ENCODE results near the gene ALDH8A1. TPM values are rescaled to one million over a fixed set of nuclear protein-coding genes. Genes with fewer than 3 reads are reported as not detected.

The ALDH8A1 gene, protein sequence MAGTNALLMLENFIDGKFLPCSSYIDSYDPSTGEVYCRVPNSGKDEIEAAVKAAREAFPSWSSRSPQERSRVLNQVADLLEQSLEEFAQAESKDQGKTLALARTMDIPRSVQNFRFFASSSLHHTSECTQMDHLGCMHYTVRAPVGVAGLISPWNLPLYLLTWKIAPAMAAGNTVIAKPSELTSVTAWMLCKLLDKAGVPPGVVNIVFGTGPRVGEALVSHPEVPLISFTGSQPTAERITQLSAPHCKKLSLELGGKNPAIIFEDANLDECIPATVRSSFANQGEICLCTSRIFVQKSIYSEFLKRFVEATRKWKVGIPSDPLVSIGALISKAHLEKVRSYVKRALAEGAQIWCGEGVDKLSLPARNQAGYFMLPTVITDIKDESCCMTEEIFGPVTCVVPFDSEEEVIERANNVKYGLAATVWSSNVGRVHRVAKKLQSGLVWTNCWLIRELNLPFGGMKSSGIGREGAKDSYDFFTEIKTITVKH
- total RNA-seq: 2.0 and 6.3 TPM in 2 replicates
- polyA plus RNA-seq: 0.72 and 2.1 TPM in 2 replicates

DNA sequence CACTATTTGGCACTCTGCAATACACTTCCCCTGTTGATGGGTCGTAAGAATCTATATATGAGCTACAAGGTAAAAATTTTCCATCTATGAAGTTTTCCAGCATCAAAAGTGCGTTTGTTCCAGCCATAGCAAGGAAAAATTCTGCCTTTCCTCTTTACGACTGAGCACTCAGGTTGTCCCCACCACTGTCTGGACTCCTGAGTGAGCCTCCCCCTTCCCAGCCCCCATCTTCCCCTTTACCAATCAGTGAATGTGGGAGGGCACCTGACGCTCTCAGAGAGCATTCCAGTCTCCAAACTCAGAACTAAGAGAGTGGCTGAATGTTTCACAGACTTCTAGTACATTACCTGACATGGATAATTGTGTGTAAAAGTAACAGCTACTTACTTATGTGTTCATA lies at the start of gene ALDH8A1:
TSS of gene ALDH8A1 (minus strand) at position 175 of the 400 bp plus-strand sequence. CDS start at position 127, 48 bp downstream.
- Histone ChIP-seq H3K4me3 (no peak within 1 kb of the TSS), H3K27me3 (no peaks in the 10 kb centered on the region), H3K9me3 (ENCODE audit: low read depth) (no peaks in the 10 kb centered on the region), H3K36me3 (no peaks in the 10 kb centered on the region), H3K4me1 (ENCODE audit: low read depth) (no peaks in the 10 kb centered on the region), H3K27ac (no peak within 1 kb of the TSS)
- DNase-seq (ENCODE audit: low read depth in 1 of 2, low spot score in 1 of 2): no peak
- TF ChIP-seq CTCF (IDR thresholded peaks at IDR 0.05; ENCODE audit: low read depth, low read length): no peak

GRCh38 chr6:134999107-134999506 lies 49.2 kb upstream of the ALDH8A1 start:
- Histone ChIP-seq H3K36me3 (no peaks in the 10 kb centered on the region), H3K9me3 (ENCODE audit: low read depth) (no peaks in the 10 kb centered on the region), H3K27me3 (no peaks in the 10 kb centered on the region), H3K27ac (no peak overlapping the region), H3K4me1 (ENCODE audit: low read depth) (no peaks in the 10 kb centered on the region), H3K4me3 (no peak overlapping the region)
- no peak for TF ChIP-seq CTCF (IDR thresholded peaks at IDR 0.05; ENCODE audit: low read depth, low read length)
- DNase-seq (ENCODE audit: low read depth in 1 of 2, low spot score in 1 of 2): no peak

DNA sequence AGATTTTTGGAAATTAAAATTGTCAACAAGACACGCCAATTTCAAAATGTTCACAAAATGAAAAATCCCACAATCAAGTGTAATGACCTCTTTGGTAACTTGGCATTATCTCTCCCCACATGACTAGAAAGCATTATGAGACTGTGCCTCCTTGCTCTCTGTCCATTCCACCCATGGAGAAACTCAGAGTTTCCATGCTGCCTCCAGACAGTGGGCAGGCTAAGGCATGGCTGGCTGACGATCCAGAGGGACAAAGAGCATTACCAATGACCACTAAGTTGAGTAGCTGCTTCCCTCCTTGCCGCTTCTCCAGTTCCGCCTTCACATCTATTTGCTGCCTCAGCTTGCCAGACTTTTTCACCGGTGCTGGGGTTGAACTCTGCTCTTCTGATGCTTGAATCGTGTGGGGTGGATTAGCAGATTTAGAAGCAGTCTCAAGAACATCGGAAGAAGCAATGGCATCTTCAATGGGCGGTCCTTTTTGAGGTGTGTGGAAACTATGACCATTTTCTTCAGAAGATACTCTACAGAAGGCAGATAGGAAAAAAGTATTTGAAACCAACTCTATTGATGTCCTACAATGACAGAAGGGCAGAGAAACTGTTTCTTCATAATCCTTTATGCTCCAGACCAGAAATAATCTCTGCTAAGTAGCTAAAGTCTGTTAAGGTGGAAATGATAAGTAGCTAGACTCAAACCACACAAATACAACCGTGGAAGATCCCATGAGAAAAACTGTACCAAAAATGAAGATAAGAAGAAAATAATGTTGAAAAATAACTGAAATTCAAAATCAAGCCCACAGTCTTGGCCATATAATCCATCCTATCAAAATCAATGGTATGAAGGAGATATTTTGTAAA lies 47.5 kb upstream of the ALDH8A1 start:
- H3K27ac ChIP-seq: no peak overlapping the region
- no peaks in the 10 kb centered on the region for H3K4me1 ChIP-seq (ENCODE audit: low read depth)
- no peaks in the 10 kb centered on the region for H3K27me3 ChIP-seq
- H3K9me3 ChIP-seq (ENCODE audit: low read depth): no peaks in the 10 kb centered on the region
- H3K36me3 ChIP-seq: peaks cover 4% of the 10 kb centered on the region
- TF ChIP-seq CTCF (IDR thresholded peaks at IDR 0.05; ENCODE audit: low read depth, low read length): no peak
- no peak for DNase-seq (ENCODE audit: low read depth in 1 of 2, low spot score in 1 of 2)
- H3K4me3 ChIP-seq: no peak overlapping the region

- H3K9me3 ChIP-seq (ENCODE audit: low read depth): no peaks in the 10 kb centered on the region
- H3K27me3 ChIP-seq: no peaks in the 10 kb centered on the region
- no peak overlapping the region for H3K4me3 ChIP-seq
- no peaks in the 10 kb centered on the region for H3K4me1 ChIP-seq (ENCODE audit: low read depth)
- no peak for TF ChIP-seq CTCF (IDR thresholded peaks at IDR 0.05; ENCODE audit: low read depth, low read length)
- peaks cover 13% of the 10 kb centered on the region for H3K36me3 ChIP-seq
- H3K27ac ChIP-seq: no peak overlapping the region
- DNase-seq (ENCODE audit: low read depth in 1 of 2, low spot score in 1 of 2): peak in 1 of 2 donors; percentile 18
Observed at GRCh38 chr6:134995536-134995935, 45.6 kb upstream of the ALDH8A1 start.

GRCh38 chr6:134994431-134994830 lies 44.5 kb upstream of the ALDH8A1 start:
- Histone ChIP-seq H3K4me3 (no peak overlapping the region), H3K27me3 (no peaks in the 10 kb centered on the region), H3K4me1 (ENCODE audit: low read depth) (no peaks in the 10 kb centered on the region), H3K36me3 (peaks cover 13% of the 10 kb centered on the region), H3K9me3 (ENCODE audit: low read depth) (no peaks in the 10 kb centered on the region), H3K27ac (no peak overlapping the region)
- DNase-seq (ENCODE audit: low read depth in 1 of 2, low spot score in 1 of 2): no peak
- no peak for TF ChIP-seq CTCF (IDR thresholded peaks at IDR 0.05; ENCODE audit: low read depth, low read length)

All from cardiac muscle cell (in vitro differentiated cells and primary cell).